GM21529 (cell line): Measurements from ENCODE around the gene SDHAF1.

Source experiments
- ATAC-seq: cut with Tn5 transposase; IDR thresholded peaks from one replicate; pipeline ENCODE4 v1.9.1; 2021; ENCODE audit not compliant: unreplicated experiment

SDHAF1 gene

GRCh38 chr19:35986664-35987570, 8.1 kb upstream of the SDHAF1 start:
- ATAC-seq = no peak

DNA sequence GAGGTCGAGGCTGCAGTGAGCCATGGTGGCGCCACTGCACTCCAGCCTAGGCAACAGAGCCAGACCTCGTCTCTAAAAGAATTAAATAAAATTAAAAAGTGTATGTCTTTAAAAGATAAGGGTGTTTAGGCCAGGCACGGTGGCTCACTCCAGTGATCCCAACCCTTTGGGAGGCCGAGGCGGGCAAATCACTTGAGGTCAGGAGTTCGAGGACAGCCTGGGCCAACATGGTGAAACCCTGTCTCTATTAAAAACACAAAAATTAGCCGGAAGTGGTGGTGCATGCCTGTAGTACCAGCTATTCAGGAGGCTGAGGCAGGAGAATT, 7.5 kb upstream of the SDHAF1 start:
- no peak for ATAC-seq

DNA sequence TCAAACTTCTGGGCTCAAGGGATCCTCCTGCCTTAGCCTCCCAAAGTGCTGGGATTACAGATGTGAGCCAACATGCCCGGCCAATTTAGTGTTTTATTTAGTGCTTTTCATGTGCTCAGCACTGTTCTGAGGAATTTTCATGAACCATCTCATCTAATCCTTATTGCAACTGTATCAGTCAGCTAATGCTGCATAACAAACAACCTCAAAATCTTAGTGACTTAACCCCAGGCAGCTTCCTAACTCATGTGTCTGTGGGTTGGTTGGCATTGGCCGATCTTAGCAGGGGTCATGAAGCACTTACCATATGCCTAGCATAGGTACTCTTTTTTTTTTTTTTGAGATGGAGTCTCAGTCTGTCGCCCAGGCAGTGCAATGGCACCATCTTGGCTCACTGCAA, 6.2 kb upstream of the SDHAF1 start:
- no peak for ATAC-seq

GRCh38 chr19:35990156-35990555, 4.8 kb upstream of the SDHAF1 start:
- no peak for ATAC-seq

DNA sequence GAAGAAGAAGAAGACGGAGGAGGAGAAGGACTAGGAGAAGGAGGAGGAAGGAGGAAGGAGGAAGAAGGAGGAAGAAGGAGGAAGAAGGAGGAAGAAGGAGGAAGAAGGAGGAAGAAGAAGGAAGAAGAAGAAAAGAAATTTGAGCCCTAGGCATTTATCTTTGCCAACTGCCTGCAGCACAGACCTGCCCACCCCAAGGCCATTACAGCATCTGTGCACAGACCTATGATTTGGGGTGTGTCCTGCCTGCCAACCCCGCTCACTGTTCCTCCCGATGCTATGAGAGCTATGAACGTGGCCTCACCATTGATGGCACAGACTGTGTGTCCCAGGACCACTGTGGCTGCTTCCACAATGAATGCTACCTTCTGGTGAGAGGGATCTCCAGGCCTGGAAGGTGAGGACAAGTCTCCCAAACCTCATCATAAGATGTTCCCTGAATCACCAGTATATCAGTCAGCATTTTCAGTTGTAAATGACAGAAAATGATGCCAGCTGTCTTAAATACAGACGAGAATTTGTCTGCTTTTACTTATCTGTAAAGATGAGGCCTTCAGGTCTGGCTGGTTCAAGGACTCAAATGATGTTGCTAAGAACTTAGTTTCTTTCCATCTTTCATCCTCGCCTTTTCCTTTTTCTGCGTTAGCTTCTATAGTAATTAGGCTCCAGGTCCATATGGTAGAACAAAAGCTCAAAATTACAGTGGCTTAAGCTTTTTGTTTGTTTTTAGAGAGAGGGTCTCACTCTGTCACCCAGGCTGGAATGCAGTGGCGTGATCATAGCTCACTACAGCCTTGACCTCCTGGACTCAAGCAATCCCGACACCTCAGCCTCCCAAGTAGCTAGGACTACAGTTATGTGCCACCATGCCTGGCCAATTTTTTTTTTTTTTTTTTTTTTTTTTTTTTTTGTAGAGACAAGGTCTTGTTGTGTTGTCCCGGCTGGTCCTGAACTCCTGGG, 3.9 kb upstream of the SDHAF1 start:
- ATAC-seq = no peak

GRCh38 chr19:35991731-35992450, 3.1 kb upstream of the SDHAF1 start:
- no peak for ATAC-seq

- no peak for ATAC-seq
Measured at GRCh38 chr19:35992907-35993765, 1.9 kb upstream of the SDHAF1 start.

GRCh38 chr19:35993923-35994598, 927 bp upstream of the SDHAF1 start:
- no peak for ATAC-seq

- ATAC-seq = no peak
Measured at GRCh38 chr19:35996777-35997176, 1.8 kb downstream of the SDHAF1 start.

DNA sequence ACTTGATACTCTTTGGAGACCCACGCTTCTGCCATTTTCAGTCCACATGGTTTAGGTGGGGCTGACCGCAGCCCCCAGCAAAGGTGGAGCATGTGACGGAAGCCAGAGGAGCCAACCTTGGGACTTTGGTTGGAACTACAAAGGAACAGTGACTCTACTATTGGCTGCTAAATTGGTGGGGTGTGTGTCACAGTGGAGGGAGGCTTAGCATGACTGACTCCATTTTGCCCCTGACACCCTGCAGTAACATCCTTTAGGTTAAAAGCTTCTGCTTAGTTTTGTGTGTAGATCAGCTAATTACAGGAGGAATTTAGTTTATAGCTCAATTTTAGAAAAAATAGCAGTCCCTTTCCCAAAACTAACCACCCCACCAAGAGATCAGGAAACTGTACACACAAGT, 6.6 kb downstream of the SDHAF1 start:
- no peak for ATAC-seq

GRCh38 chr19:36003284-36003683, 8.3 kb downstream of the SDHAF1 start:
- no peak for ATAC-seq

GRCh38 chr19:36006955-36007354, 12.0 kb downstream of the SDHAF1 start:
- ATAC-seq = no peak

GRCh38 chr19:36008336-36008978, 13.5 kb downstream of the SDHAF1 start, which contains the start of gene SYNE4:
TSS of gene SYNE4 (minus strand) at chr19:36008813. CDS start at chr19:36008681, 132 bp downstream.
- no peak for ATAC-seq

GRCh38 chr19:36009220-36009619, 14.2 kb downstream of the SDHAF1 start:
- ATAC-seq = no peak

DNA sequence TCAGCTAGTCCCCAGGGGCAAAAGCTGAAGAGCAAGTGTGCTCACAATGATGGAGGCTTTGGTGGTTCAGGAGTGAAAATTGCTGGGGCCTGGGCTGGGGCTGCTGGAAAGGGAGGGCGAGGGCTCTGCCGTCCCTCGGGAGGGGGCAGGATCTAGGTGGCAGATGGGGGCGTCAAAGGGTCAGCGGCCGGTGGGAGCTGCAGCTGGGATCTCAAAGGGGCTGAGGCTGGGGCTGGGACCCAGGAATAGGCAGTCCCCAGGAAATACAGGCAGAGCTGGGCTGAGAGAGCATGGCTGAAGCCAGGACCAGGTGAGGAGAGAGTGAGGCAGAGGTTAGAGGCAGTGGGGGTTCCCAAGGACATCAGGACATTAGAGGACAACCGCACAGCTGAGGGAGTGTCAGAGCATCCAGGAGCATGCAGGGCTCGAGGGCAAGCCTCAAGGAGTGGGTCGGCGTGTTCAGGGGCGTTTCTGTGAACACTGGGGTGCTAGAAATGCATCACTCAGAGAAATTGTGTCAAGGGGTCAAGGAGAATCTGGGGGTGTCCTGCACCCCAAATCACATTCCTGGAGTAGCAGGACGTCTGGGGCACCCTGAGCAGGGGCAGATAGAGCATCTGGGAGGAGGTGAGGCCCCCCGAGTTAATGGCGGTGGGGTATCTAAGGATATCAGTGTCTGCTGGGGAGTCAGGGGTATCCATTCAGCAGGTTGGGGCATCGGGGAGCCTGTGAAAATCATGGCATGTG, 14.8 kb downstream of the SDHAF1 start:
- no peak for ATAC-seq

DNA sequence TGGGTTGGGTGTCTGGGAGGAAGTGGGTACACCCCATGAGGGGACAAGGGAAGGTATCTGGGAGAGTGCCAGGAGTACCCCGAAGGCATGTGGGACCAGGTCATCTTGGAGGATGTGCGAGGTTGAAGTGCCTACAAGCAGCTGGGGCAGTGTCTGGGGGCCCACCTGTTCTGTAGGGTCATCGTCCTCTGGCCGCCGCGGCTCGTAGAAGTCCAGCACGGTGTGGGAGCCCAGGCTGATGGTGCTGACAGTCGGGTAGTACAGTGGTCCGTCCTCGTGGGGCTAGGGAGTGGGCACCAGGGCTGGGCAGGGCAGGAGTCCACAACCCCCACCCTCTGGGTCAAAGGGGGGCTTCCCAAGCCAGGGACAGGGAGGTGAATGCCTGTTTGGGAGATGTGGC, 15.4 kb downstream of the SDHAF1 start:
- no peak for ATAC-seq

DNA sequence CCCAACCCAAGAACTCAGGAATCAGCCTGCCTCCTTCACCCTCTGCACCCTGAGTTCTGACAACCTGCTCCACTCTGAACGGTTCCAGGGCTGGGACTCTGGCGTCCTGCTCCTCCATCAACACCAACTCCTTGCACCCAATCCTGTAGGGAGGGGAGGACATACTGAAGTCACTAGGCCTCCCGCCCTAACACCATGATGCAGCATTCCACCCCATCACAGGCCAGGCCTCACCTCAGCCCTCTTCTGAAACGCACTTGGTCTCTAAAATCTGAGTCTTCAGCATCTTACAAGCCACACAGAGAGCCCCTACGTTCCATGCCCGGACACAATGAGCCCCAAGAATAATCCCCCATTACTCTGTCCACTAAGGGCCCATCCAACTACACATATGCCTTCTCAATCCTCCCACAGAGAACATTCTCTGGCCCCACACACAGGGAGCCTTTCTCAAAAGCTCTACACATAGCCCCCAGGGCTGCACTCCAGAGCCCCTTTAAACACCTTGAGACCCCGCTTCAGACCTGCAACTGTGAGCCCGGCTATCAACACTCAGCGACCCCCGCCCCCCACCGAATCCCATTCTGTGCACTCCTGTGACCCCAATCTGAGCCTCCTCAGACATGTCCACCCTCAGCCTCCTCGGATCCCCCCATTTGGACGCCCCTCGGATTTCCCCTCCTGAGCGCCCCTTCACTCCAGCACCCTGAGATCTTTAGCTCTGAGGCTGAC, 18.5 kb downstream of the SDHAF1 start:
- ATAC-seq = no peak
